ENCODE data around the gene CRELD2.

- TF ChIP-seq POLR2A (IDR thresholded peaks at IDR 0.05) (no peak), CTCF (IDR thresholded peaks at IDR 0.05) (no peak)
Measured at GRCh38 chr22:49966774-49967705, 48.6 kb downstream of the CRELD2 start.

Measured in thyroid gland (tissue), 4 donors.